Upper lobe of left lung (tissue), 4 donors: ENCODE data around the gene BCDIN3D.

ENCODE experiments used
- CTCF ChIP-seq, 6 experiments: fragments of 450-650 bp in 4 of 6; fragments of 200-600 bp in 2 of 6; sonication (generic) in 2 of 6; IDR thresholded peaks; one replicate each; pipeline ENCODE4 v1.5.1; 2016 to 2019; ENCODE audit warnings: antibody characterized with exemption in 6 of 6
- EP300 ChIP-seq, 4 donors: sonication (generic); formaldehyde crosslinking; IDR thresholded peaks; one replicate each; pipeline ENCODE4 v1.5.1; 2017; ENCODE audit warnings: antibody characterized with exemption in 4 of 4, control low read depth in 2 of 4
- POLR2AphosphoS5 ChIP-seq, 2 donors: sonication (generic); formaldehyde crosslinking; IDR thresholded peaks; one replicate each; pipeline ENCODE4 v1.5.1; 2017; ENCODE audit warnings: antibody characterized with exemption in 2 of 2

GRCh38 chr12:49887091-49887490, 44.2 kb upstream of the BCDIN3D start:
- TF ChIP-seq POLR2AphosphoS5 (IDR thresholded peaks at IDR 0.05) (no peak), EP300 (IDR thresholded peaks at IDR 0.05) (no peak), CTCF (IDR thresholded peaks at IDR 0.05) (no peak)
